ENCODE measurements around the gene CFP.

DNA sequence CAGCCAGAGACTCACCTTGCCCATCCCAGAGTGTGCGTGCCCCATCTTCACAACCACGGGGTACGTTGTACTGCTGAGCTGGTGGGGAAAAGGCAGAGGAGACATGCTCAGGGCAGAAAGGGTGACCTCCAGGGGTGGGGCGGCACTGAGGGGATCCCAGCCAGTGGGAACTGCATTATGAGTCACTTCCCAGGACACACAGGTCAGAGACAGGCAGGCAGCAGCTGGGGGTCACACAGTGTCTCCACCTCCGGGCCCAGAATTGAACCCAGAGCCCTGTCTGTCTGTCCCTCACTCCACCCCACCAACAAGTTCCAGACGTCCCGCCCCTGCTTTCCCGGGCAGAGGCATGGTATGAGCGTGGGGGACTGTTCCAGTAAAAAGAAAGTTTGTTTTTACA, 52.3 kb downstream of the CFP start:
- TF ChIP-seq, protein P1, sequence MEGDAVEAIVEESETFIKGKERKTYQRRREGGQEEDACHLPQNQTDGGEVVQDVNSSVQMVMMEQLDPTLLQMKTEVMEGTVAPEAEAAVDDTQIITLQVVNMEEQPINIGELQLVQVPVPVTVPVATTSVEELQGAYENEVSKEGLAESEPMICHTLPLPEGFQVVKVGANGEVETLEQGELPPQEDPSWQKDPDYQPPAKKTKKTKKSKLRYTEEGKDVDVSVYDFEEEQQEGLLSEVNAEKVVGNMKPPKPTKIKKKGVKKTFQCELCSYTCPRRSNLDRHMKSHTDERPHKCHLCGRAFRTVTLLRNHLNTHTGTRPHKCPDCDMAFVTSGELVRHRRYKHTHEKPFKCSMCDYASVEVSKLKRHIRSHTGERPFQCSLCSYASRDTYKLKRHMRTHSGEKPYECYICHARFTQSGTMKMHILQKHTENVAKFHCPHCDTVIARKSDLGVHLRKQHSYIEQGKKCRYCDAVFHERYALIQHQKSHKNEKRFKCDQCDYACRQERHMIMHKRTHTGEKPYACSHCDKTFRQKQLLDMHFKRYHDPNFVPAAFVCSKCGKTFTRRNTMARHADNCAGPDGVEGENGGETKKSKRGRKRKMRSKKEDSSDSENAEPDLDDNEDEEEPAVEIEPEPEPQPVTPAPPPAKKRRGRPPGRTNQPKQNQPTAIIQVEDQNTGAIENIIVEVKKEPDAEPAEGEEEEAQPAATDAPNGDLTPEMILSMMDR (IDR thresholded peaks at IDR 0.05; ENCODE audit: insufficient read depth, low read length), result no peak
- no peak for TF ChIP-seq SPI1 (IDR thresholded peaks at IDR 0.05; ENCODE audit: borderline replicate concordance, low read depth)
- TF ChIP-seq POLR2AphosphoS5 (IDR thresholded peaks at IDR 0.05; ENCODE audit: low read depth), result no peak
